HG03520 (cell line): ENCODE measurements around the gene RPS29.
A peak's percentile ranks its signal among the peaks of the same experiment; 100 is the strongest.
"Not testable (repeated sequence)": the region's sequence is repeated elsewhere in the genome, so short reads cannot be mapped to it uniquely, and the experiment has no call there.

Experiments used
- ATAC-seq: cut with Tn5 transposase; IDR thresholded peaks from one replicate; pipeline ENCODE4 v1.9.1; 2021; ENCODE audit warnings: mild to moderate bottlenecking, moderate library complexity; ENCODE audit not compliant: unreplicated experiment

Gene RPS29

GRCh38 chr14:49598485-49599300, 12.5 kb upstream of the RPS29 start, which contains the start of gene LRR1:
Gene LRR1, plus strand, starts transcription at chr14:49598940. Its CDS starts 81 bp downstream, at chr14:49599021.
- ATAC-seq = peak; percentile 46

GRCh38 chr14:49598189-49598484, 12.0 kb upstream of the RPS29 start:
- ATAC-seq = no peak

- ATAC-seq = no peak
Measured at GRCh38 chr14:49594347-49595091, 8.3 kb upstream of the RPS29 start.

DNA sequence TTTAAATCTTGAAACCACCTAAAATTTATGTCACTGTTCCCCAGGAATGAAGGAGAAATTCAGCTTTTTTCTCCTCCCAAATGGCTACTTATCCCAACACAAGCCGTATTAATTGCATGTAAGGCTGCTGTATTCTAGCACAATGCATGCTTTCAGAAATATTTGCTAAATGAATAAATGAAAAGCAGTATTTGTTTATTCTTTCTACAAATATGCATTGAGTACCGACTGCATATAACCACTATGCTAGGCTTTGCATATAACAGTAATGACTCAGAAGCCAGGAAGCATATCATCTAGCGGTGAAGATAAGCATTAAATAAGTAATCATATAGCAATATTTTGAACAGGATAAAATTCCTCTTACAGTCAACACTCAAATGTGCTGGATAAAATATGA, 6.8 kb upstream of the RPS29 start:
- ATAC-seq = no peak

DNA sequence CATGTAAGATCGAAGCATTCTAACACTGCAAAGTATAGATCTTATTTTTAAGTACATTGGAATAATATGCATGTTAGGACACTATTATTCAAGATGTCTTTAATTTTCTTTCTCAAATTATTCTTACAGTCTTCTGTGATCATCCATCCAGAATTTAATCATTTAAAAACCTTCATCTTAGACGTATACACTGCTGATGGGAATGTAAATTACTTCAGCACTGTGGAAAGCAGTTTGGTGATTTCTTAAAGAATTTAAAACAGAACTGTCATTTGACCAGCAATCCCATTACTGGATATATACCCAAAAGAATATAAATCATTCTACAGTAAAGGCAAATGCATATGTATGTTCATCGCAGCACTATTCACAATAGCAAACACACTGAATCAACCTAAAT, 3.2 kb upstream of the RPS29 start:
- ATAC-seq = no peak

DNA sequence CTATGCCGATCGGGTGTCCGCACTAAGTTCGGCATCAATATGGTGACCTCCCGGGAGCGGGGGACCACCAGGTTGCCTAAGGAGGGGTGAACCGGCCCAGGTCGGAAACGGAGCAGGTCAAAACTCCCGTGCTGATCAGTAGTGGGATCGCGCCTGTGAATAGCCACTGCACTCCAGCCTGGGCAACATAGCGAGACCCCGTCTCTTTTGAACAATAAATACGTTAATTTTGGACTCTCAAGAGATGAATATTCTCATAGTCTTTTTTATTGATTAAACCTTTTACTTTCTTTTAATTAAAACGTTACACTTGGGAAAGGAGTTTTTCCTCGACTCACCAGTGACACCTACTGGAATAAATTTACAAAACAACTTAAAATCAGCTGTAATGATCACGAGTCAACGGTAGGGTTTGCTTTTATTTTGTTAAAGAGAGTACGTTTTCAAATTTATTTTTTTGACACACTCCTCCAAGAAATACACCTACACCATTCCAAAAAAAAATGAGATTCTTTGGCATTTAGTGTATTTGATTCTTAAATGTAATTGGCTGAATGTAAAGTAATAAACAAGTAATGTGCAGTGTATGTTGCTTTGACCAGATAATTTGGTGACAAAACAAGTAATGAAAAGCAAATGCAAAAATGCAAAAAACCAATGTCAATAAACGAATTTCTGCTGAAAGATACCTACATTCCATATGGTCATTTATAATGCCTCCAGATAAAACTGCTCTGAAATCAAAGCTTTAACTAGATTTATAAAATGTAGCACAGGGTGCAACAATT, 687 bp upstream of the RPS29 start:
- ATAC-seq = peak; percentile 15

- not testable (repeated sequence) for ATAC-seq
Measured at GRCh38 chr14:49584981-49585640, 1.1 kb downstream of the RPS29 start.

- no peak for ATAC-seq
Measured at GRCh38 chr14:49584058-49584457, 2.1 kb downstream of the RPS29 start.

- ATAC-seq = no peak
Measured at GRCh38 chr14:49583629-49584028, 2.6 kb downstream of the RPS29 start.

- ATAC-seq = no peak
Measured at GRCh38 chr14:49582113-49582977, 3.8 kb downstream of the RPS29 start.

- ATAC-seq = no peak
Measured at GRCh38 chr14:49581209-49582112, 4.7 kb downstream of the RPS29 start.

GRCh38 chr14:49579841-49580240, 6.3 kb downstream of the RPS29 start:
- ATAC-seq = no peak

DNA sequence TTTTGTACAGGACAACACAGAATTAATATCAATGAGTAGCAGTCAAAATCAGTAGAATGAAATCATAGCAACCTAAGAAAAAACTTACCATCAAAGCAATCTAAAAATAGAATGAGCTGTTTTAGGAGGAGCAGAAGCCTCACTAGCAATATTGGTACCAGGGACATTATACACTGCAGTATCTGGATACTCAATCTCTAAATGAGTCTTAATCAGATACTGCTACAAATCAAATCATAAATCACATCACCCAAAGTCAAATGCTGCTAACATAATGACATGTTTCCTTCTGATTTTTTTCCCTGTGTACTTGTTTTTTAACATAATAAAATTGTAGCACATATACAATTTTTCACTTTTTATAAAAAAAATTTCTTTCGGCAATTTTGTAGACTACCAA, 8.0 kb downstream of the RPS29 start:
- ATAC-seq = no peak

DNA sequence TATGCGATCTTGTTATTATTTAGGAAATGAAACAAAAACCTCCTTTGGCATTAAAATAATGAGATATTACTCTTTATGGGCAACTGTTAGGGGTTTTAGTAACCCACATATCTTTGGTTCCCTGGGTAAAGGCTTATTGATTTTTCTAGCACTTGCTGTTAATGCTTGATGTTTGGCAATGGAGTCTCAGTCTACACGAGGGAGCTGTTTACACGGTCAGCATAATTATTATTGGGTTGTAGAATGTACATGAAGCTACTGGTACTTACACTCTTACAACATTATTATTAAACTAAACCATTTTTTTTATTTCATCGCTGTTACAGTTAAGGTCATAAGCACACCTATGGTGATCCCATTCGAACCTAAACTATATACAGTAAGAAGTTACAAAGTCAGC, 12.1 kb downstream of the RPS29 start:
- no peak for ATAC-seq

DNA sequence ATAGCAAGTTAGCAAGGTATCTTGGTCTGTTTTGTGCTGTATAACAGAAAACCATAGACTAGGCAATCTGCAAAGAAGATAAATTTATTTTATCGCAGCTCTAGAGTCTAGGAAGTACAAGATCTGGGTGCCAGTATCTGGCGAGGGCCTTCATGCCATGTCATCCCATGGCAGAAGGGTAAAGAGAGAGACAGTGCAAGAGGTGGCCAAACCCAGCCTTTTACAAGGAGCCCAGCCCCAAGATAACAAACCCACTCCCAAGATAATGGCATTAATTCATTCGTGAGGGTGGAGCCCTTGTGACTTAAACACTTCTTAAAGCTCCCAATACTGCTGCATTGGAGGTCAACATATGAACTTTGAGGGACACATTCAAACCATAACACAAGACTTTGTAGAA, 16.9 kb downstream of the RPS29 start:
- no peak for ATAC-seq

GRCh38 chr14:49566714-49567113, 19.5 kb downstream of the RPS29 start:
- ATAC-seq = no peak

DNA sequence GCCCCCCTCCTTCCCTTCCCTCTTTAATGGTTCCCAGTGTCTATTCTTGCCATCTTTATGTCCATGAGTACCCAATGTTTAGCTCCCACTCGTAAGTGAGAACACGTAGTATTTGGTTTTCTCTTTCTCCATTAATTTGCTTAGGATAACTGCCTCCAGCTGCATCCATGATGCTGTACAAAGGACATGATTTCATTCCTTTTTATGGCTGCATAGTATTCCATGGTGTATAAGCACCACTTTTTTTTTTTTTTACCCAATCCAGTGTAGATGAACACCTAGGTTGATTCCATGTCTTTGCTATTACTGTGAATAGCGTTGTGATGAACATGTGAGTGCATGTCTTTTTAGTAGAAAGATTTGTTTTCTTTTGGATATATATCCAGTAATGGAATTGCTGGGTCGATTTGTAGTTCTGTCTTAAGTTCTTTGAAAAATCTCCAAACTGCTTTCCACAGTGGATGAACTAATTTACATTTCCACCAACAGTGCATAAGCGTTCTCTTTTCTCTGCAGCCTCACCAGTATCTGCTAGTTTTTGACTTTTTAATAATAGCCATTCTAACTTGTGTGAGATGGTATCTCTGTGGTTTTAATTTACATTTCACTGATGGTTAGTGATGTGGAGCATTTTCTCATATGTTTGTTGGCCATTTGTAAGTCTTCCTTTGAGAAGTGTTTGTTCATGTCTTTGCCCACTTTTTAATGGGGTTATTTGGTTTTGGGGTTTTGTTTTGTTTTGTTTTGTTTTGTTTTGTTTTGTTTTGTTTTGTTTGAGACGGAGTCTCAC, 26.0 kb downstream of the RPS29 start:
- no peak for ATAC-seq

- no peak for ATAC-seq
Measured at GRCh38 chr14:49553892-49554291, 32.3 kb downstream of the RPS29 start.
